HG03095 (cell line): ENCODE measurements around the gene TXK.
A peak's percentile ranks its signal among the peaks of the same experiment; 100 is the strongest.

Source experiments
- ATAC-seq: cut with Tn5 transposase; IDR thresholded peaks from one replicate; pipeline ENCODE4 v1.9.1; 2021; ENCODE audit warnings: moderate library complexity; ENCODE audit not compliant: unreplicated experiment

The TXK gene

GRCh38 chr4:48027653-48028052 is 106.4 kb downstream of the TXK start:
- peak; percentile 80 for ATAC-seq

- no peak for ATAC-seq
These were observed 109.0 kb downstream of the TXK start for GRCh38 chr4:48025005-48025404.

- no peak for ATAC-seq
These were observed 109.5 kb downstream of the TXK start for GRCh38 chr4:48024522-48024921.

GRCh38 chr4:48022192-48022799 is 111.8 kb downstream of the TXK start:
- ATAC-seq, result no peak

- ATAC-seq, result no peak
These were observed 113.0 kb downstream of the TXK start for GRCh38 chr4:48021100-48021499.

GRCh38 chr4:48018112-48018511 is 115.9 kb downstream of the TXK start:
- ATAC-seq, result no peak

GRCh38 chr4:48017108-48017571 is 116.9 kb downstream of the TXK start:
- no peak for ATAC-seq
